KMS-11 (cell line): ENCODE results near the gene LGALS12.

Source experiments
- H2AFZ ChIP-seq: fragments of 200-600 bp; sonication (generic); 2 replicates; pipeline ENCODE4 v1.6.1; 2016; ENCODE audit warnings: antibody characterized with exemption, mixed run types, low read depth
- H3K27ac ChIP-seq: fragments of 200-600 bp; sonication (generic); 2 replicates; pipeline ENCODE4 v1.6.1; 2016; ENCODE audit warnings: mild to moderate bottlenecking, mixed run types
- H3K27me3 ChIP-seq: fragments of 200-600 bp; sonication (generic); 2 replicates; pipeline ENCODE4 v1.6.1; 2017; ENCODE audit warnings: mild to moderate bottlenecking, low read depth, mixed run types, moderate library complexity; ENCODE audit not compliant: insufficient read depth
- H3K36me3 ChIP-seq: fragments of 200-600 bp; sonication (generic); 2 replicates; pipeline ENCODE4 v1.6.1; 2017; ENCODE audit warnings: mild to moderate bottlenecking, mixed run types; ENCODE audit not compliant: insufficient read depth
- H3K4me1 ChIP-seq: fragments of 200-600 bp; sonication (generic); 2 replicates; pipeline ENCODE4 v1.6.1; 2016; ENCODE audit warnings: mild to moderate bottlenecking, low read depth, mixed run types; ENCODE audit not compliant: poor library complexity, severe bottlenecking
- H3K4me2 ChIP-seq: fragments of 200-600 bp; sonication (generic); 2 replicates; pipeline ENCODE4 v1.7.0; 2016; ENCODE audit warnings: mild to moderate bottlenecking, mixed run types
- H3K4me3 ChIP-seq: fragments of 200-600 bp; sonication (generic); IDR thresholded peaks from 2 replicates; pipeline ENCODE4 v1.6.1; 2017; ENCODE audit warnings: low read depth, low read length, mixed read lengths; ENCODE audit not compliant: insufficient read depth
- H3K79me2 ChIP-seq: fragments of 200-600 bp; sonication (generic); 2 replicates; pipeline ENCODE4 v1.6.1; 2016; ENCODE audit warnings: low read depth, mixed run types; ENCODE audit not compliant: insufficient read depth
- H3K9ac ChIP-seq: fragments of 200-600 bp; sonication (generic); 2 replicates; pipeline ENCODE4 v1.6.1; 2016; ENCODE audit warnings: mild to moderate bottlenecking, mixed run types
- H4K20me1 ChIP-seq: fragments of 200-600 bp; sonication (generic); 2 replicates; pipeline ENCODE4 v1.6.1; 2016; ENCODE audit warnings: mild to moderate bottlenecking, mixed run types; ENCODE audit not compliant: insufficient read depth
- TF ChIP-seq, protein P1 (sequence below): fragments of 200-600 bp; sonication (generic); conservative IDR thresholded peaks from 2 replicates; pipeline ENCODE4 v1.6.1; 2017; ENCODE audit warnings: low read depth, mild to moderate bottlenecking, antibody characterized with exemption, low read length, moderate library complexity, mixed read lengths

Gene LGALS12

DNA sequence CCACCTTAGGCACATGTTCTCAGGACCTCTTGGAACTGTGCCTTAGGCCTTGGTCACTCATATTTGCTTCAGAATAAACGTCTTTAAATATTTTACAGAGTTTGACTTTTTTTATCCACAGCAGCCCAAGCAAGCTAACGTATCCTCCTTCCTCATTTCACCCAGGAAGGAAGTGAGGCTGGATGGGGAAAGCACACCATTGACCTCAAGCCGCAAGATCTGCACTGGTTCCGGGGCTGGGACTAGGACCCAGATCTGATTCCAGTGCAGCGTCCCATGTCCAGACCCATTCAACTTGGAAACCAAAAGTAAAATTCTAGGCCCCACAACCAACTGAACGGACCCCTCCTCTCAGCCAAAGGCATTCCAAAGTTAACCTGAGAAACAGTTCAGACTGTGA is 2.4 kb upstream of the LGALS12 start:
- H4K20me1 ChIP-seq, result no peaks in the 10 kb centered on the region
- no peaks in the 10 kb centered on the region for H3K79me2 ChIP-seq
- no peaks in the 10 kb centered on the region for H3K36me3 ChIP-seq
- H3K27me3 ChIP-seq, result no peaks in the 10 kb centered on the region
- H3K4me2 ChIP-seq, result peak overlapping the region; percentile 58; the same call in 1 of the 2 replicates
- H3K4me1 ChIP-seq, result peaks cover 51% of the 10 kb centered on the region
- TF ChIP-seq, protein P1, sequence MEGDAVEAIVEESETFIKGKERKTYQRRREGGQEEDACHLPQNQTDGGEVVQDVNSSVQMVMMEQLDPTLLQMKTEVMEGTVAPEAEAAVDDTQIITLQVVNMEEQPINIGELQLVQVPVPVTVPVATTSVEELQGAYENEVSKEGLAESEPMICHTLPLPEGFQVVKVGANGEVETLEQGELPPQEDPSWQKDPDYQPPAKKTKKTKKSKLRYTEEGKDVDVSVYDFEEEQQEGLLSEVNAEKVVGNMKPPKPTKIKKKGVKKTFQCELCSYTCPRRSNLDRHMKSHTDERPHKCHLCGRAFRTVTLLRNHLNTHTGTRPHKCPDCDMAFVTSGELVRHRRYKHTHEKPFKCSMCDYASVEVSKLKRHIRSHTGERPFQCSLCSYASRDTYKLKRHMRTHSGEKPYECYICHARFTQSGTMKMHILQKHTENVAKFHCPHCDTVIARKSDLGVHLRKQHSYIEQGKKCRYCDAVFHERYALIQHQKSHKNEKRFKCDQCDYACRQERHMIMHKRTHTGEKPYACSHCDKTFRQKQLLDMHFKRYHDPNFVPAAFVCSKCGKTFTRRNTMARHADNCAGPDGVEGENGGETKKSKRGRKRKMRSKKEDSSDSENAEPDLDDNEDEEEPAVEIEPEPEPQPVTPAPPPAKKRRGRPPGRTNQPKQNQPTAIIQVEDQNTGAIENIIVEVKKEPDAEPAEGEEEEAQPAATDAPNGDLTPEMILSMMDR, result no peak
- no peak overlapping the region for H3K9ac ChIP-seq
- H3K4me3 ChIP-seq, result no peak overlapping the region
- no peak overlapping the region for H2AFZ ChIP-seq
- no peak overlapping the region for H3K27ac ChIP-seq

DNA sequence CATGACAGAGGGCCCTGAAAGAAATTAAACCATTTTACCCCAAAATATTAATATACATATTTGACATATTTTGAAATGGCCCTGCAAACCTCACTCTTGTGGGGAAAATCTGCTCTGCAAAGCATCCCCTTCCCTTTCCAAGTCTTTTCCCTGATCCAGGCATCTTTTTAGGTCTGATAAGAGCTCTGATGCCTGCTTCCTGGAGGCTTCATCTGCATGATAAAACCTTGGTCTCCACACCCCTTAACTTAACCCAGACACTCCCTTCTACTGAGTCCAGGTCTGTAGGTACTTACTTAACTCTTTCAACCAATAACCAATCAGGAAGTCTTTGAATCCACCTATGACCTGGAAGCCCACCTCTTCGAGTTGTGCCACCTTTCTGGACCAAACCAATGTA is 1.8 kb upstream of the LGALS12 start:
- TF ChIP-seq, protein P1, result no peak
- Histone ChIP-seq H3K9ac (no peak overlapping the region), H3K4me2 (no peak overlapping the region)

DNA sequence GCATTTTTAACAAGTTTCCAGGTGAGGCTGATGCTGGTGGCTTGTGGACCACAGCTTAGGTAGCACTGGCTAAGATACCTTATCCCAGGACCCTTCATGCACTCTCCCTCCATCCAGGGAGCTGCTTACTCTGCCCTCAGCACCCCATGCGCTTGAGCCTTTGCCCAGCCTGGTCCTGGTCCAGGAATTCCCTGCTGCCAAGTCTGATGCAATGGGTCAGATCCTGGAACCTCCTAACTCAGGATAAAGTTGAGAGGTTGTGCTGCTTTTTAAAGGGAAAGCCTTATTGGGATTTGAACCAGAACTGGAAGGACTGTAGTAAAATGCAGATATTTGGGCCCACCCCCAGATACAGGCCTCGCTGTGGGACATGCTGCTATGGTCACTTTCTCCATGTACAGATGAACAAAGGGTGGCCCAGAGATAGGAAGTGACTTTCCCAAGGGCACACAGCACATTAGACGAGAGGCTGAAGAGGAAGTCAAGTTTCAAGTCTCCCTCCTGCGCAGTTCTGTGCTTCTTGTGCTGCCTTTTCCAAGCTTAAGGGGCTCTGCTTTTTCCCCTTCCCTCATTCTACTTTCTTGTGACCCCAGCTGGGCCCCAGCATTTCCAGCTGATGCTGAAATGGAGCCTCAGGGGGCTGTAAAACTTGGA is 824 bp upstream of the LGALS12 start:
- no peaks in the 10 kb centered on the region for H3K79me2 ChIP-seq
- H3K4me2 ChIP-seq, result no peak overlapping the region; the same call in 1 of the 2 replicates
- TF ChIP-seq, protein P1, result no peak
- no peaks in the 10 kb centered on the region for H3K36me3 ChIP-seq
- H3K9ac ChIP-seq, result no peak overlapping the region
- no peaks in the 10 kb centered on the region for H3K27me3 ChIP-seq
- H3K4me3 ChIP-seq, result no peak overlapping the region
- no peak overlapping the region for H2AFZ ChIP-seq
- H3K27ac ChIP-seq, result no peak overlapping the region
- H3K4me1 ChIP-seq, result peaks cover 51% of the 10 kb centered on the region
- H4K20me1 ChIP-seq, result no peaks in the 10 kb centered on the region

More for the DNA sequence above, 1.8 kb upstream of the LGALS12 start:
- Histone ChIP-seq H4K20me1 (no peaks in the 10 kb centered on the region), H3K27me3 (no peaks in the 10 kb centered on the region), H3K4me3 (no peak overlapping the region), H2AFZ (no peak overlapping the region), H3K27ac (no peak overlapping the region), H3K79me2 (no peaks in the 10 kb centered on the region), H3K36me3 (no peaks in the 10 kb centered on the region), H3K4me1 (peaks cover 51% of the 10 kb centered on the region)

DNA sequence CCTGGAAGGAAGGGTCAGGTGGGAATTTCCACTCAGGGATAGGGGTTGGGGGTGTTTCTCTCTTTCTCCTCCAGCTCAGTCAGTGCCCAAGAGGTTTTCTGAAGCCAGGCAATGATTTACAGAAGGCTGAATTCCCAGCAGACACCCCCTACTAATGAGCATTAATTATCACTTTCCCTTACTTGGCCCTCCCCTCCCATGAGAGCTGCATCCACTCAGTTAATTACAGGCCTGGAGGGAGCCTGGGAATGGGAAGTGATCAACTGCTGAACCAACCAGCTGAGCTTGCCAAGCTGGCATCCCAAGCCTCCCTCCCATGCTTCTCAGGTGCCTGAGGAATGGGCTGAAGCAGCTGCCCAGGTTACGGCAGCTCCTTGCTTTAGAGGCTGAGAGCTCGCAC is 992 bp downstream of the LGALS12 start:
- Histone ChIP-seq H3K27me3 (no peaks in the 10 kb centered on the region), H2AFZ (no peak overlapping the region), H3K79me2 (no peaks in the 10 kb centered on the region), H3K9ac (no peak overlapping the region), H3K4me3 (no peak overlapping the region), H3K27ac (no peak overlapping the region), H4K20me1 (no peaks in the 10 kb centered on the region), H3K4me2 (no peak overlapping the region), H3K36me3 (no peaks in the 10 kb centered on the region), H3K4me1 (peaks cover 44% of the 10 kb centered on the region)
- TF ChIP-seq, protein P1, result no peak
